Retinal pigment epithelial cell (primary cell): ENCODE measurements around the gene IGFBP7.

Source experiments
- DNase-seq: peaks from one replicate; pipeline ENCODE4 v3.0.0-alpha.2; 2010; ENCODE audit warnings: low read depth
- H3K4me3 ChIP-seq: 2 replicates; pipeline ENCODE4 v1.5.1; 2011; ENCODE audit warnings: mild to moderate bottlenecking, low read length, control low read depth, moderate library complexity
- CTCF ChIP-seq: conservative IDR thresholded peaks from 2 replicates; pipeline ENCODE4 v1.5.1; 2011; ENCODE audit warnings: low read depth, low read length, control low read depth, inconsistent platforms

Gene IGFBP7

GRCh38 chr4:56986952-56987351 lies 123.2 kb downstream of the IGFBP7 start:
- no peak for TF ChIP-seq CTCF
- H3K4me3 ChIP-seq: no peak overlapping the region
- no peak for DNase-seq

GRCh38 chr4:56986192-56986591 lies 124.0 kb downstream of the IGFBP7 start:
- no peak for DNase-seq
- no peak overlapping the region for H3K4me3 ChIP-seq
- TF ChIP-seq CTCF: no peak

- H3K4me3 ChIP-seq: no peak overlapping the region
- DNase-seq: no peak
Observed at GRCh38 chr4:56981795-56982201, 128.4 kb downstream of the IGFBP7 start.

More at GRCh38 chr4:56981795-56982201, 128.4 kb downstream of the IGFBP7 start:
- TF ChIP-seq CTCF: no peak
